K562 (cell line): ENCODE data around the gene HDAC1. TPM values are rescaled to one million over a fixed set of nuclear protein-coding genes. Genes with fewer than 3 reads are reported as not detected.

Experiments used
- BRD4 ChIP-seq: fragments of 200-600 bp; sonication (generic); IDR thresholded peaks from 2 replicates; pipeline ENCODE4 v1.6.1; 2017; ENCODE audit warnings: inconsistent platforms
- CHD7 ChIP-seq: fragments of 200-600 bp; sonication (generic); IDR thresholded peaks from one replicate; pipeline ENCODE4 v1.6.1; 2012; ENCODE audit warnings: mild to moderate bottlenecking, low read depth, low read length, inconsistent platforms
- E2F1 ChIP-seq: sonication (generic); formaldehyde crosslinking; IDR thresholded peaks from 2 replicates; pipeline ENCODE4 v1.8.1; 2023; ENCODE audit warnings: mild to moderate bottlenecking, missing genetic modification reagents, moderate library complexity
- SMARCA5 ChIP-seq: fragments of 450-650 bp; IDR thresholded peaks from 2 replicates; pipeline ENCODE4 v1.6.1; 2016
- ZBTB12 ChIP-seq: fragments of 250-450 bp; sonication (Bioruptor Pico); IDR thresholded peaks from 2 replicates; pipeline ENCODE4 v1.4.0; 2020
- ZBTB49 ChIP-seq: sonication (generic); formaldehyde crosslinking; IDR thresholded peaks from 2 replicates; pipeline ENCODE4 v1.8.0; 2022; ENCODE audit warnings: missing genetic modification reagents, mild to moderate bottlenecking, borderline replicate concordance
- ZNF143 ChIP-seq: sonication (generic); formaldehyde crosslinking; IDR thresholded peaks from 2 replicates; pipeline ENCODE4 v1.9.0; 2022; ENCODE audit warnings: mild to moderate bottlenecking, missing genetic modification reagents
- ZNF778 ChIP-seq: fragments of 450-650 bp; formaldehyde crosslinking; IDR thresholded peaks from 2 replicates; pipeline ENCODE4 v1.4.0; 2020; ENCODE audit warnings: mild to moderate bottlenecking, moderate library complexity
- polyA plus RNA-seq, 8 experiments: library from polyadenylated mRNA; depleted of rRNA in 4 of 8; stranded (reverse) in 5 of 8; unstranded in 3 of 8; fragments of >200 nt; fragmentation: Nextera tagmentation in 2 of 8; fragmentation: Illumina TruSeq in 1 of 8; extraction: Ambion mirVana in 2 of 8; extraction: Trizol in 1 of 8; gene quantifications; 2 replicates each; pipeline versions ENCODE4 v1.2.1 to v1.2.3, GENCODE V29; 2011 to 2014; ENCODE audit warnings: inconsistent platforms in 1 of 8, missing spikeins in 1 of 8
- total RNA-seq, 7 experiments: library from RNA; depleted of rRNA in 6 of 7; stranded (reverse); fragments of >200 nt in 6 of 7; fragmentation: Illumina TruSeq in 2 of 7; extraction: Trizol in 2 of 7; gene quantifications; 2 replicates each; pipeline versions ENCODE4 v1.2.1 to v1.2.3, GENCODE V29; 2011 to 2021; ENCODE audit warnings: low replicate concordance in 1 of 7

HDAC1 gene
- total and polyA plus RNA-seq, 9 of the 15 experiments (the other 6 are each of a cell fraction or from before 2014, with no cell fraction given) = 169 to 384 (median 193) TPM

- TF ChIP-seq CHD7 = no peak
- no peak for TF ChIP-seq ZBTB49 (CRISPR knock-in tag)
- TF ChIP-seq ZNF143 (CRISPR knock-in tag) = no peak
- peak; percentile 98 for TF ChIP-seq SMARCA5
- TF ChIP-seq BRD4 = 0 out of 2 replicates have a peak, but pooled peaks have one; percentile 40
- TF ChIP-seq ZBTB12 (CRISPR knock-in tag) = no peak
- no peak for TF ChIP-seq ZNF778 (CRISPR knock-in tag)
- TF ChIP-seq E2F1 (CRISPR knock-in tag) = no peak
Measured at GRCh38 chr1:32291708-32292538, at the start of gene HDAC1 (continued).
